NCI-H2227 treated with DMSO at 0.1 percent for 48 hours (cell line): ENCODE results near the gene BAIAP2L1.

Experiments
- DNase-seq: peaks from one replicate; lab custom pipeline; 2025; lab: John Stamatoyannopoulos, UW

Gene BAIAP2L1

GRCh38 chr7:98278936-98279335 lies 122.0 kb downstream of the BAIAP2L1 start:
- no peak for DNase-seq

GRCh38 chr7:98278408-98278807 lies 122.5 kb downstream of the BAIAP2L1 start:
- DNase-seq: no peak

GRCh38 chr7:98276241-98276761 lies 124.6 kb downstream of the BAIAP2L1 start:
- no peak for DNase-seq

- no peak for DNase-seq
These were observed 133.6 kb downstream of the BAIAP2L1 start for GRCh38 chr7:98267303-98267702.

GRCh38 chr7:98266840-98267239 lies 134.1 kb downstream of the BAIAP2L1 start:
- DNase-seq: no peak

- no peak for DNase-seq
These were observed 135.0 kb downstream of the BAIAP2L1 start for GRCh38 chr7:98265841-98266271.

GRCh38 chr7:98257701-98258100 lies 143.2 kb downstream of the BAIAP2L1 start:
- no peak for DNase-seq

GRCh38 chr7:98256431-98256830 lies 144.5 kb downstream of the BAIAP2L1 start:
- DNase-seq: no peak

GRCh38 chr7:98254951-98255610 lies 145.8 kb downstream of the BAIAP2L1 start:
- DNase-seq: no peak

- DNase-seq: no peak
These were observed 146.4 kb downstream of the BAIAP2L1 start for GRCh38 chr7:98254516-98254915.

- no peak for DNase-seq
These were observed 148.3 kb downstream of the BAIAP2L1 start for GRCh38 chr7:98252425-98253054.

- DNase-seq: peak; percentile 84
These were observed 149.1 kb downstream of the BAIAP2L1 start, which contains the start of gene TECPR1 for GRCh38 chr7:98251601-98252424. Gene TECPR1 (minus strand): TSS chr7:98252232. CDS start chr7:98246146, 6,086 bp downstream.

GRCh38 chr7:98251231-98251600 lies 149.7 kb downstream of the BAIAP2L1 start:
- DNase-seq: peak; percentile 36

- DNase-seq: no peak
These were observed 150.1 kb downstream of the BAIAP2L1 start for GRCh38 chr7:98250789-98251188.

- DNase-seq: no peak
These were observed 151.8 kb downstream of the BAIAP2L1 start for GRCh38 chr7:98249106-98249505.

- DNase-seq: no peak
These were observed 152.7 kb downstream of the BAIAP2L1 start for GRCh38 chr7:98248156-98248555.

- no peak for DNase-seq
These were observed 156.0 kb downstream of the BAIAP2L1 start for GRCh38 chr7:98244871-98245270.

- DNase-seq: no peak
These were observed 158.0 kb downstream of the BAIAP2L1 start for GRCh38 chr7:98242934-98243333.

- DNase-seq: no peak
These were observed 158.5 kb downstream of the BAIAP2L1 start for GRCh38 chr7:98242342-98242741.

GRCh38 chr7:98241674-98242241 lies 159.1 kb downstream of the BAIAP2L1 start:
- DNase-seq: no peak
